ENCODE data around the gene PHF10.

Gene PHF10

DNA sequence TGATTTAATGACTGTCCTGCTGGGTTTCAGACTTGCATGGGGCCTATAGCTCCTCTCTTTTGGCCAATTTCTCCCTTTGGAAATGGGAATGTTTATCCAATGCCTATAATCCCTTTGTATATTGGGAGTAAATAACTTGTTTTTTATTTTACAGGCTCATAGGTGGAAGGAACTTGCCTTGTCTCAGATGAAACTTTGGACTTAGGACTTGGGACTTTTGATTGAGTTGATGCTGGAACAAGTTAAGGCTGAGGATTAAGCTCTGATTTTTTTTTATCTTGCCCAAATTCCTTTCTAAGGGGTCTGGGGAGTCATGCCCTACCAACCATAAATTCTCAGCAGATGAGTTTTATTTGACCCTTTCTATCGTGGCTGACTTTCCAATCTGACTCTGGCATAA is 46.0 kb downstream of the PHF10 start:
- H3K4me1 ChIP-seq (ENCODE audit: control insufficient read depth in 2 of 2, insufficient read depth in 2 of 2, low read length in 2 of 2), result no peaks in the 10 kb centered on the region
- H3K36me3 ChIP-seq (ENCODE audit: control insufficient read depth in 2 of 2, insufficient read depth in 2 of 2, low read length in 2 of 2), result peaks cover 0 to 16% of the 10 kb centered on the region in 2 donors
- no peaks in the 10 kb centered on the region for H3K27me3 ChIP-seq (ENCODE audit: control insufficient read depth in 2 of 2, insufficient read depth in 2 of 2, low read length in 2 of 2)
- no peak overlapping the region for H3K9ac ChIP-seq (ENCODE audit: low read depth in 1 of 2, low read length in 2 of 2)
- no peak overlapping the region for H3K27ac ChIP-seq (ENCODE audit: low read depth in 2 of 2, low read length in 2 of 2)
- H3K4me3 ChIP-seq (ENCODE audit: low read length in 2 of 2), result no peak overlapping the region
- H3K9me3 ChIP-seq (ENCODE audit: control insufficient read depth in 2 of 2, low read length in 2 of 2), result no peaks in the 10 kb centered on the region

DNA sequence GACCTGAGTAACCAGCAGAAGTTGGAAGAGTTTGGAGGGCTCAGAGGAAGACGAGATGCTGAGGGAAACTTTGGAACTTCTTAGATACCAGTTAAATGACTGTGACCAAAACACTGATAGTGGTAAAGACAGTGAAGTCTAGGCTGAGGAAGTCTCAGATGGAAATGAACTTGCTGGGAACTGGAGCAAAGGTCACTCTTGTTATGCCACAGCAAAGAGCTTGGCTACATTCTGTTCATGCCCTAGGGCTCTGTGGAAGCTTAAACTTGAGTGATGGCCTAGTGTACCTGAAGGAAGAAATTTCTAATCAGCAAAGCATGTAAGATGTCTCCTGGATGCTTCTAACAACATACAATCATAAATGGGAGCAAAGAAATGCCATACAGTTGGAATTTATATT is 47.2 kb downstream of the PHF10 start:
- Histone ChIP-seq H3K4me1 (ENCODE audit: control insufficient read depth in 2 of 2, insufficient read depth in 2 of 2, low read length in 2 of 2) (no peaks in the 10 kb centered on the region), H3K9ac (ENCODE audit: low read depth in 1 of 2, low read length in 2 of 2) (no peak overlapping the region), H3K36me3 (ENCODE audit: control insufficient read depth in 2 of 2, insufficient read depth in 2 of 2, low read length in 2 of 2) (peaks cover 0 to 11% of the 10 kb centered on the region in 2 donors), H3K9me3 (ENCODE audit: control insufficient read depth in 2 of 2, low read length in 2 of 2) (no peaks in the 10 kb centered on the region), H3K4me3 (ENCODE audit: low read length in 2 of 2) (no peak overlapping the region), H3K27ac (ENCODE audit: low read depth in 2 of 2, low read length in 2 of 2) (no peak overlapping the region), H3K27me3 (ENCODE audit: control insufficient read depth in 2 of 2, insufficient read depth in 2 of 2, low read length in 2 of 2) (no peaks in the 10 kb centered on the region)

DNA sequence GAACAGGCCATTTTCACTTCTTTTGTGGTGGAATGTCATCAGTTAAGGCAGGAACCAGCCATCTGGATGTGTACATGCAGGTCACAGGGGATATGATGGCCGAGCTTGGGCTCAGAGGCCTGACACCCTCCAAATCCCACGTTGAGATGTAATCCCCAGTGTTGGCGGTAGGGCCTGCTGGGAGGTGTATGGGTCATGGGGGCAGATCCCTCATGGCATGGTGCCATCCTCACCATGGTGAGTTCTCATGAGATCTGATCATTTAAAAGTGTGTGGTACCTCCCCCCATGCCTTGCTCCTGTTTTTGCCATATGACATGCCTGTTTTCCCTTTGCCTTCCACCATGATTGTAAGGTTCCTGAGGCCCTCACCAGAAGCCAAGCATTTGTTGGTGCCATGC is 49.3 kb downstream of the PHF10 start:
- no peaks in the 10 kb centered on the region for H3K9me3 ChIP-seq (ENCODE audit: control insufficient read depth in 2 of 2, low read length in 2 of 2)
- H3K4me3 ChIP-seq (ENCODE audit: low read length in 2 of 2), result no peak overlapping the region
- H3K36me3 ChIP-seq (ENCODE audit: control insufficient read depth in 2 of 2, insufficient read depth in 2 of 2, low read length in 2 of 2), result peaks cover 0 to 13% of the 10 kb centered on the region in 2 donors
- no peaks in the 10 kb centered on the region for H3K4me1 ChIP-seq (ENCODE audit: control insufficient read depth in 2 of 2, insufficient read depth in 2 of 2, low read length in 2 of 2)
- H3K9ac ChIP-seq (ENCODE audit: low read depth in 1 of 2, low read length in 2 of 2), result no peak overlapping the region
- H3K27ac ChIP-seq (ENCODE audit: low read depth in 2 of 2, low read length in 2 of 2), result no peak overlapping the region
- H3K27me3 ChIP-seq (ENCODE audit: control insufficient read depth in 2 of 2, insufficient read depth in 2 of 2, low read length in 2 of 2), result no peaks in the 10 kb centered on the region

DNA sequence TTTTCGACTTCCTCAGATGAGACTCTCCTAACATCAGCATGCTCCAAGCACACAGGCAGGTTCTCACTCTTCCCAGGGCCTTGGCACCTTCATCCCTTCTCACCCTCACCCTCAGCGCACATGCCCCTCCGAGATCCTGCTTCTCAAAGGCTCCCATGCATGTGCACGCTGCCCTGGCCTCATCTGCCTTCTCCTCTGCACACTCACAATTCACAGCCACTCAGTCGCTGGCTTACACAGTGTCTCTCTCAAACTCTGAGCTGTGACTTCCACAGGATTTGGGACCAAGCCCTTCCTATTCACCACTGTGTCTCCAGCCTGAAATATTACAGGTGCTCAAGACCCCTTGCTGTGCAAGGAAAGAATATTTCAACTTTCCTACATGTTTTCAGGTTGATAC is 52.7 kb downstream of the PHF10 start:
- H3K4me3 ChIP-seq (ENCODE audit: low read length in 2 of 2), result no peak overlapping the region
- H3K36me3 ChIP-seq (ENCODE audit: control insufficient read depth in 2 of 2, insufficient read depth in 2 of 2, low read length in 2 of 2), result peaks cover 2 to 31% of the 10 kb centered on the region in 2 donors
- no peak overlapping the region for H3K9ac ChIP-seq (ENCODE audit: low read depth in 1 of 2, low read length in 2 of 2)
- H3K9me3 ChIP-seq (ENCODE audit: control insufficient read depth in 2 of 2, low read length in 2 of 2), result no peaks in the 10 kb centered on the region
- H3K27me3 ChIP-seq (ENCODE audit: control insufficient read depth in 2 of 2, insufficient read depth in 2 of 2, low read length in 2 of 2), result no peaks in the 10 kb centered on the region
- no peaks in the 10 kb centered on the region for H3K4me1 ChIP-seq (ENCODE audit: control insufficient read depth in 2 of 2, insufficient read depth in 2 of 2, low read length in 2 of 2)
- H3K27ac ChIP-seq (ENCODE audit: low read depth in 2 of 2, low read length in 2 of 2), result no peak overlapping the region

DNA sequence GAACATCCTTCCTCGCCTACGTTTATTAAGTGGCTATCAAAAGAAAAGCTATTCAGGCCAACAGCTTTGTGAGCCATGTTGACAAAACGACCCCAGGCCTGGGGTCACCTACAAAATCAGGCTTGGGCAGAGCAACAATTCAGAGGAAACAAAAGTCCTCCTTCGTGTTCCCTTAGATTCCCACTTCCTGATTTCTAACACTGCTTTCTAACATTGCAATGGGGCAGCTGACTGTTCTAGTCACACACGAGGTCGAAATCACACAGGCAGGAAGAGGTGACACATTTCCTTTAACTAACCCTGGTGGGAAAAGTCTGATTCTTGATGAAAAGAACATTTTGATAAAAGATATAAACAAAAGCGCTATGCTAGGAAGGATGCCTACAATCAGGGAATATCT is 54.4 kb downstream of the PHF10 start:
- Histone ChIP-seq H3K4me3 (ENCODE audit: low read length in 2 of 2) (no peak overlapping the region), H3K27me3 (ENCODE audit: control insufficient read depth in 2 of 2, insufficient read depth in 2 of 2, low read length in 2 of 2) (no peaks in the 10 kb centered on the region), H3K36me3 (ENCODE audit: control insufficient read depth in 2 of 2, insufficient read depth in 2 of 2, low read length in 2 of 2) (peaks cover 10 to 38% of the 10 kb centered on the region in 2 donors), H3K27ac (ENCODE audit: low read depth in 2 of 2, low read length in 2 of 2) (no peak overlapping the region), H3K9ac (ENCODE audit: low read depth in 1 of 2, low read length in 2 of 2) (no peak overlapping the region), H3K4me1 (ENCODE audit: control insufficient read depth in 2 of 2, insufficient read depth in 2 of 2, low read length in 2 of 2) (no peaks in the 10 kb centered on the region), H3K9me3 (ENCODE audit: control insufficient read depth in 2 of 2, low read length in 2 of 2) (no peaks in the 10 kb centered on the region)

DNA sequence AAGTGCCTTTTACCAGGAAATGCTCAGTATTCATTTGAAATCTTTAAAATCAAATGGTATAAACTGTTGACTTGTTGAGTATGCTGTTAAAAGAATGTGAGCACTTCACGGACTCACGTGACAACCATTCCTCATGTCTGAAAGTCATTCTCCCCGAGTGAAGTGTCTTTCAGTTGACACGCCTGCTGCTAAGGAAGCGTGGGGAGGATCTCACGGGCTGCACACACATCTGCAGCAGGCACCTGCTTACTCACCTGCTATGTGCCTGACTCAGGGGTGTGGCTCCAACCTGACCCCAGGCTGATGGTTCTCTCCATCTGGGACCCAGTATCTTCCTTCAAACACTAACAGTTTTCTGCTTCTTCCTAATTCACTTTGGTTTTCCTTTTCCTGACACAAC is 55.2 kb downstream of the PHF10 start:
- H3K36me3 ChIP-seq (ENCODE audit: control insufficient read depth in 2 of 2, insufficient read depth in 2 of 2, low read length in 2 of 2), result peaks cover 13 to 41% of the 10 kb centered on the region in 2 donors
- no peaks in the 10 kb centered on the region for H3K27me3 ChIP-seq (ENCODE audit: control insufficient read depth in 2 of 2, insufficient read depth in 2 of 2, low read length in 2 of 2)
- H3K4me3 ChIP-seq (ENCODE audit: low read length in 2 of 2), result no peak overlapping the region
- no peak overlapping the region for H3K27ac ChIP-seq (ENCODE audit: low read depth in 2 of 2, low read length in 2 of 2)
- no peak overlapping the region for H3K9ac ChIP-seq (ENCODE audit: low read depth in 1 of 2, low read length in 2 of 2)
- H3K4me1 ChIP-seq (ENCODE audit: control insufficient read depth in 2 of 2, insufficient read depth in 2 of 2, low read length in 2 of 2), result no peaks in the 10 kb centered on the region
- no peaks in the 10 kb centered on the region for H3K9me3 ChIP-seq (ENCODE audit: control insufficient read depth in 2 of 2, low read length in 2 of 2)

DNA sequence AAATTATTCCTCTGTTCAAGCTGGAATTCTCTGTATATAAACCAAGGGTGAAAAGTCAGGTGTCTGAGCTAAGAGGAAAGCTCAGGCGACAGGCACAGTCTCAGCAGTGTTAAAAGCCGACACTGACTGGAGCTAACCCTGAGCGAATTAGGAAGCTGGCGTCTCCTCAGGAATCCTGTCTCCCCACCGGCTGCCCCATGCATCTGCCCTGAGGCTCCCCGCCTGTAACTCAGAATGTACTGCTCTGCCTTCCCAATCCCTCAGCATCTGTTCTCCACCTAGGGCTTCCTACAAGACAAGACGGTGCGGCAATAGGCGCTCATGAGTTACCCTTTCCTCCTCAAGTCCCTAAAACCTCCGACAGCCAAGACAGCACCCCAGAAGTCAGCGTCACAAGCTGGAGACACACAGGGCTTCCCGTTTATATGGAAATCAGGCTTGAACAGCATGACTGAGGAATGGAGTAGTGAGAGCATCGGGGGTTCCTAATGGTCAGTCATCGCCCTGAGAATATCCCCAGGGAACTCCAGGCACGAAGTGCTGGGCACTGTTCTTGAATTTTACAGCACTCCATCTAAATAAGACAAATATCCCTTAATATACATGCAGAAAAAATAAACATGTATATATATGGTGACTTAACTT is 56.0 kb downstream of the PHF10 start:
- Histone ChIP-seq H3K27ac (ENCODE audit: low read depth in 2 of 2, low read length in 2 of 2) (no peak overlapping the region), H3K9ac (ENCODE audit: low read depth in 1 of 2, low read length in 2 of 2) (no peak overlapping the region), H3K4me3 (ENCODE audit: low read length in 2 of 2) (no peak overlapping the region), H3K9me3 (ENCODE audit: control insufficient read depth in 2 of 2, low read length in 2 of 2) (no peaks in the 10 kb centered on the region), H3K4me1 (ENCODE audit: control insufficient read depth in 2 of 2, insufficient read depth in 2 of 2, low read length in 2 of 2) (no peaks in the 10 kb centered on the region), H3K36me3 (ENCODE audit: control insufficient read depth in 2 of 2, insufficient read depth in 2 of 2, low read length in 2 of 2) (peaks cover 21 to 46% of the 10 kb centered on the region in 2 donors), H3K27me3 (ENCODE audit: control insufficient read depth in 2 of 2, insufficient read depth in 2 of 2, low read length in 2 of 2) (no peaks in the 10 kb centered on the region)

DNA sequence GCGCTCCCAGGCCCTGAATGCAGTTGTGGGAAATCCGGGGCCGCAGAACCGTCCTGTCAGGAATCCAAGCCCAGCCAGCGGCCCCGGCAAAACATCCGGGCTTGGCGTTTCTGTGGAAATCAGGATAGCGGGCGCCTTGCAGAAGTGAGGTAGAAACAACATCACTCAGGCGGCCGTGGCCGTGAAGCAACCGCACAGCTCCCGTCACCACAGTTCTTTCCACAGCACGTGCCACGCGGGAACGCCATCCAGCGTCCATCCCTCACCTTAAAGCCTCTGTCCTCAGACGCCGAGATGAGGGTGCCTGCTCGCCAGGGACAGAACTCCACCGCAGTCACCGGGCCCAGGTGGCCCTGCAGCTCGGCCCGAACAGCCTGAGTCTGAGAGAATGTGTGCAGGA is 56.6 kb downstream of the PHF10 start:
- H3K4me1 ChIP-seq (ENCODE audit: control insufficient read depth in 2 of 2, insufficient read depth in 2 of 2, low read length in 2 of 2), result no peaks in the 10 kb centered on the region
- peaks cover 25 to 50% of the 10 kb centered on the region in 2 donors for H3K36me3 ChIP-seq (ENCODE audit: control insufficient read depth in 2 of 2, insufficient read depth in 2 of 2, low read length in 2 of 2)
- H3K9ac ChIP-seq (ENCODE audit: low read depth in 1 of 2, low read length in 2 of 2), result no peak overlapping the region
- no peaks in the 10 kb centered on the region for H3K9me3 ChIP-seq (ENCODE audit: control insufficient read depth in 2 of 2, low read length in 2 of 2)
- H3K27ac ChIP-seq (ENCODE audit: low read depth in 2 of 2, low read length in 2 of 2), result no peak overlapping the region
- H3K4me3 ChIP-seq (ENCODE audit: low read length in 2 of 2), result no peak overlapping the region
- no peaks in the 10 kb centered on the region for H3K27me3 ChIP-seq (ENCODE audit: control insufficient read depth in 2 of 2, insufficient read depth in 2 of 2, low read length in 2 of 2)

DNA sequence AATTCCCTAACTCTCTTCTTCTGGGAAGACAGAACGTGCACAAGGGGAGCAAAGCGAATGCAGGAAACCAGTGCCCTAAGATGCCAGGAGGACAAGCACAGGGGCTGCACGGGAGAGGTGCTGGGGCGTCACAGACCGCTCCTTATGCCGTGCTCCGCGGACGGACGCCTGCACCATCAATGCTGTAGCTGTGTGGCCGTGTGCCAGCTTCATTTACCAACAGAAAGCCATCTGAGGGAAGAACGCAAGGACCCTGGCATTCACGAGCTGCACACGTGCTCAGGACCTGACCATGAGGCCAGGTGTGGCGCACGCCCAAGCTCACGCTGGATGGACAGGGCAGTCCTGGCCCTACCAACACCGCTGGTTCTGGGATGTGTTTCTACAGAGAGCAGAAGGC is 57.9 kb downstream of the PHF10 start:
- Histone ChIP-seq H3K4me1 (ENCODE audit: control insufficient read depth in 2 of 2, insufficient read depth in 2 of 2, low read length in 2 of 2) (no peaks in the 10 kb centered on the region), H3K9me3 (ENCODE audit: control insufficient read depth in 2 of 2, low read length in 2 of 2) (no peaks in the 10 kb centered on the region), H3K36me3 (ENCODE audit: control insufficient read depth in 2 of 2, insufficient read depth in 2 of 2, low read length in 2 of 2) (peaks cover 25 to 48% of the 10 kb centered on the region in 2 donors), H3K9ac (ENCODE audit: low read depth in 1 of 2, low read length in 2 of 2) (no peak overlapping the region), H3K27me3 (ENCODE audit: control insufficient read depth in 2 of 2, insufficient read depth in 2 of 2, low read length in 2 of 2) (no peaks in the 10 kb centered on the region), H3K27ac (ENCODE audit: low read depth in 2 of 2, low read length in 2 of 2) (no peak overlapping the region), H3K4me3 (ENCODE audit: low read length in 2 of 2) (no peak overlapping the region)

DNA sequence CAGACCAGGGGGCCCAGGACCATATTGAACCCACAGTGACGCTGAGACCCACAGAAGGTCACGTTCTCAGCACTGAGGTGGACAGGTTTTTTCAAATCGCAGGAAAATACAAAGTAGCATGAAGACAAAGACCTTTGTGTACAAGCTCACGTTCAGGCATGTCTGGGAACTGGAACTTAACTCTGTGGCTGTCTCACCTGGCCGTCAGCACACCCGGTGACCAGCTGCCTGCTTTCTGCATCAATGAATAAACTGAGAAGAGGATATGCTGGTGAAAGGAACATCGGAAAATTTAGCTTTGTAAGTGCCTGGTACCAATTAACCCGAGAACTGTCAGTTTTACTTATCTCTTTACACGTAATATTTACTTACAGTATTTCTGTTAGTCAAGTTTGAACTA is 59.0 kb downstream of the PHF10 start:
- Histone ChIP-seq H3K4me1 (ENCODE audit: control insufficient read depth in 2 of 2, insufficient read depth in 2 of 2, low read length in 2 of 2) (no peaks in the 10 kb centered on the region), H3K4me3 (ENCODE audit: low read length in 2 of 2) (no peak overlapping the region), H3K9ac (ENCODE audit: low read depth in 1 of 2, low read length in 2 of 2) (no peak overlapping the region), H3K36me3 (ENCODE audit: control insufficient read depth in 2 of 2, insufficient read depth in 2 of 2, low read length in 2 of 2) (peaks cover 25 to 43% of the 10 kb centered on the region in 2 donors), H3K27ac (ENCODE audit: low read depth in 2 of 2, low read length in 2 of 2) (no peak overlapping the region), H3K27me3 (ENCODE audit: control insufficient read depth in 2 of 2, insufficient read depth in 2 of 2, low read length in 2 of 2) (no peaks in the 10 kb centered on the region), H3K9me3 (ENCODE audit: control insufficient read depth in 2 of 2, low read length in 2 of 2) (no peaks in the 10 kb centered on the region)

DNA sequence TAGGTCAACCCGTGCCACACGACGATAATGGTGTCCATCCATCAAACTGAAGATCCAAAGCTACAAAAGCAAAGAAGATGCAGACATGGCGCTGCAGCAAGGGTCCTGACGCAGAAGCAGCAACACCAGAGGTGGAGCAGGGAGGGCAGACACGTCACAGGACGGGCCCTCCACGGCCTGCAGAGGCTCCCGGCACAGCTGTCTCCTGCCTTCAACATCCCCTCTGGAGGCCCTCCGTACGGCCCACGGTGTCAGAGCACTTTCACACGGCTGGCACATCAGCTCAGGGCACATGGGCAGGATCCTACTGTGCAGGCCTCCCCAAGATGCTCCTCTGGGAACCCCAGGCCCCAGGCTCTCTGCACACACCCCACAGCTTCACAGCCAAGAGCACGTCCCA is 60.1 kb downstream of the PHF10 start:
- no peak overlapping the region for H3K27ac ChIP-seq (ENCODE audit: low read depth in 2 of 2, low read length in 2 of 2)
- peaks cover 29 to 38% of the 10 kb centered on the region in 2 donors for H3K36me3 ChIP-seq (ENCODE audit: control insufficient read depth in 2 of 2, insufficient read depth in 2 of 2, low read length in 2 of 2)
- H3K27me3 ChIP-seq (ENCODE audit: control insufficient read depth in 2 of 2, insufficient read depth in 2 of 2, low read length in 2 of 2), result no peaks in the 10 kb centered on the region
- H3K9ac ChIP-seq (ENCODE audit: low read depth in 1 of 2, low read length in 2 of 2), result no peak overlapping the region
- no peaks in the 10 kb centered on the region for H3K4me1 ChIP-seq (ENCODE audit: control insufficient read depth in 2 of 2, insufficient read depth in 2 of 2, low read length in 2 of 2)
- H3K4me3 ChIP-seq (ENCODE audit: low read length in 2 of 2), result no peak overlapping the region
- no peaks in the 10 kb centered on the region for H3K9me3 ChIP-seq (ENCODE audit: control insufficient read depth in 2 of 2, low read length in 2 of 2)
